ENCODE results near the gene FAM177A1. TPM values are rescaled to one million over a fixed set of nuclear protein-coding genes. Genes with fewer than 3 reads are reported as not detected.
A peak's percentile ranks its signal among the peaks of the same experiment; 100 is the strongest.
"Not testable (repeated sequence)": the region's sequence is repeated elsewhere in the genome, so short reads cannot be mapped to it uniquely, and the experiment has no call there.

FAM177A1 gene
- total RNA-seq, 1 donor: 48.7 TPM

DNA sequence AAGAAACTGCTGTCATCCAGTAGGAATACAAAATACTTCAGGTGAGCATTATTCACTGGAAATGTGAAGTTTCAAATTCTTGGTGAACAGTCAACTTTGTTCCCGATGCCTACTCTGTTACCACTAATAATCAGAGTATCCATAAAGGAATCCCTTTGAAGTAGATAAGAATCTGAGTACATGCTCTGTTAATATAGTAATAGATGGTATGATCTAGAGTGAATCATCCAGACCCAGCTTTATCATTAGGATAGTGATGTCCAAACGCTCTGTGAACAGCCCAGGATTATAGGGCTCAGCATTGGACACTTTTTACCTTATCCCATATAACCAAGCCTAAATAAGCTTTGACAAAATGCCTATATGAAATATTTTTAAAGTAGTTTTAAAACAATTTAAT is 42.4 kb downstream of the FAM177A1 start:
- H3K27me3 ChIP-seq (ENCODE audit: insufficient read depth, low read length): no peaks in the 10 kb centered on the region
- no peaks in the 10 kb centered on the region for H3K9me3 ChIP-seq (ENCODE audit: low read depth, low read length)
- H3K4me1 ChIP-seq (ENCODE audit: insufficient read depth, low read length): no peaks in the 10 kb centered on the region
- H3K4me3 ChIP-seq (ENCODE audit: low read length): no peak overlapping the region

GRCh38 chr14:35094645-35095044 is 48.6 kb downstream of the FAM177A1 start:
- H3K4me3 ChIP-seq (ENCODE audit: low read length); H3K9me3 ChIP-seq (ENCODE audit: low read depth, low read length); H3K27me3 ChIP-seq (ENCODE audit: insufficient read depth, low read length); H3K4me1 ChIP-seq (ENCODE audit: insufficient read depth, low read length): not testable (repeated sequence)

DNA sequence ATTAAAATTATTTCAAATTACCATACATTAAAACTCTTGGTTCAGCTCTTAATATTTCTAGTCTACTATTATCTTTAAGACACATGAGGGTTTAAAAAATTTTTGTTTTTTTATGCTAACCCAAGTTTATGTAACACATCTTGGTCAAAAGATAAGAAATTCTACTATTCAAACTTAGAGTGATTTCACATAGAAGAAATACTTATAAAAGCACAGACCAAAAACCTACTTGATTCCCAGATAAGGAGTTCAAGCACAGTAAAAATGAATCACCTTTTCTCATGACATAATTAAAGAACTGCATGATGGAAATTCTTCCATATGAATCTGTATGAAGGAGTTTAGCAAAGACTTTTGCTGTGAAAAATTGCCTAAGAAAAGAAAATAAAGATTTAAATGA is 61.8 kb downstream of the FAM177A1 start:
- no peaks in the 10 kb centered on the region for H3K4me1 ChIP-seq (ENCODE audit: insufficient read depth, low read length)
- H3K27me3 ChIP-seq (ENCODE audit: insufficient read depth, low read length): no peaks in the 10 kb centered on the region
- H3K9me3 ChIP-seq (ENCODE audit: low read depth, low read length): no peaks in the 10 kb centered on the region
- no peak overlapping the region for H3K4me3 ChIP-seq (ENCODE audit: low read length)

GRCh38 chr14:35112641-35113040 is 66.6 kb downstream of the FAM177A1 start:
- peaks cover 4% of the 10 kb centered on the region for H3K4me1 ChIP-seq (ENCODE audit: insufficient read depth, low read length)
- no peaks in the 10 kb centered on the region for H3K27me3 ChIP-seq (ENCODE audit: insufficient read depth, low read length)
- no peak overlapping the region for H3K4me3 ChIP-seq (ENCODE audit: low read length)
- H3K9me3 ChIP-seq (ENCODE audit: low read depth, low read length): no peaks in the 10 kb centered on the region

GRCh38 chr14:35113308-35113950 is 67.4 kb downstream of the FAM177A1 start:
- Histone ChIP-seq H3K27me3 (ENCODE audit: insufficient read depth, low read length) (no peaks in the 10 kb centered on the region), H3K9me3 (ENCODE audit: low read depth, low read length) (no peaks in the 10 kb centered on the region), H3K4me3 (ENCODE audit: low read length) (no peak overlapping the region)

GRCh38 chr14:35114036-35114435 is 68.0 kb downstream of the FAM177A1 start:
- no peaks in the 10 kb centered on the region for H3K27me3 ChIP-seq (ENCODE audit: insufficient read depth, low read length)
- H3K4me3 ChIP-seq (ENCODE audit: low read length): no peak overlapping the region
- H3K4me1 ChIP-seq (ENCODE audit: insufficient read depth, low read length): peaks cover 11% of the 10 kb centered on the region
- H3K9me3 ChIP-seq (ENCODE audit: low read depth, low read length): no peaks in the 10 kb centered on the region

More at GRCh38 chr14:35113308-35113950, 67.4 kb downstream of the FAM177A1 start:
- H3K4me1 ChIP-seq (ENCODE audit: insufficient read depth, low read length): peaks cover 5% of the 10 kb centered on the region

- Histone ChIP-seq H3K27me3 (ENCODE audit: insufficient read depth, low read length) (no peaks in the 10 kb centered on the region), H3K4me3 (ENCODE audit: low read length) (no peak overlapping the region), H3K4me1 (ENCODE audit: insufficient read depth, low read length) (peaks cover 30% of the 10 kb centered on the region), H3K9me3 (ENCODE audit: low read depth, low read length) (no peaks in the 10 kb centered on the region)
These were observed 70.2 kb downstream of the FAM177A1 start for GRCh38 chr14:35116242-35116641.

GRCh38 chr14:35117112-35117511 is 71.0 kb downstream of the FAM177A1 start:
- Histone ChIP-seq H3K27me3 (ENCODE audit: insufficient read depth, low read length) (no peaks in the 10 kb centered on the region), H3K4me3 (ENCODE audit: low read length) (no peak overlapping the region), H3K9me3 (ENCODE audit: low read depth, low read length) (no peaks in the 10 kb centered on the region), H3K4me1 (ENCODE audit: insufficient read depth, low read length) (peaks cover 33% of the 10 kb centered on the region)

DNA sequence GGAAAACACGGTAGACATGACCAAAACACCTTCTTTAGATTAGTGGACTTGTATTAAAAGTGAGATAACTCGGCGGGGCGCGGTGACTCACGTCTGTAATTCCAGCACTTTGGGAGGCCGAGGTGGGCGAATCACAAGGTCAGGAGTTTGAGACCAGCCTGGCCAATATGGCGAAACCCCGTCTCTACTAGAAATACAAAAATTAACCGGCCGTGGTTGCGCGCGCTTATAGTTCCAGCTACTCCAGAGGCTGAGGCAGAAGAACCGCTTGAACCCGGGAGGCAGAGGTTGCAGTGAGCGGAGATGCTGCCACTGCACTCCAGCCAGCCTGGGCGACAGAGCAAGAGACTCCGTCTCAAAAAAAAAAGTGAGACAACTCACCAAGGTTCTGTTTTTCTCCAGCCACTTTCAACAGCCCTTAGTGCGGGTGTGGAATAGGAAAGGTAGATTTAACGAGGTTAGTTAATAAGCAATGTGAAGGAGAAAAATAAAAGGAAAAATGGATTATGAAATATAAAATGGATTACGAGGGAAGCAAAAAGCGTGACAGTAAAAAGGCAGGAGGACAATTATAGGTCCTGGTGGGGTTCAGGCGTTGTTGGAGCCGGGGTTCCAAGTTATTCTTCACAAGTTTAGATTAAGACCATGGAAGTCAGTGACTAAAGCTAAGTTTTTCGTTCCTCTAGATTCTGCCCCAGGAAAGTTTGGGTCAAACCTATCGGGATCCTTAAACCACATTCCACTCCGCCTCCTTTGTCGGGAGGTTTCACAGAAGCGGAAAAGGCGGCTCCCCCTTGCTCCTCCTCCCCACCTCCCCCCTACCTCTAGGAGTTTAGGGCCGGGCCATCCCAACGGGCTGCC is 75.2 kb downstream of the FAM177A1 start:
- H3K9me3 ChIP-seq (ENCODE audit: low read depth, low read length): no peaks in the 10 kb centered on the region
- H3K4me1 ChIP-seq (ENCODE audit: insufficient read depth, low read length): peaks cover 58% of the 10 kb centered on the region
- H3K4me3 ChIP-seq (ENCODE audit: low read length): peak overlapping the region; percentile 78
- H3K27me3 ChIP-seq (ENCODE audit: insufficient read depth, low read length): no peaks in the 10 kb centered on the region

DNA sequence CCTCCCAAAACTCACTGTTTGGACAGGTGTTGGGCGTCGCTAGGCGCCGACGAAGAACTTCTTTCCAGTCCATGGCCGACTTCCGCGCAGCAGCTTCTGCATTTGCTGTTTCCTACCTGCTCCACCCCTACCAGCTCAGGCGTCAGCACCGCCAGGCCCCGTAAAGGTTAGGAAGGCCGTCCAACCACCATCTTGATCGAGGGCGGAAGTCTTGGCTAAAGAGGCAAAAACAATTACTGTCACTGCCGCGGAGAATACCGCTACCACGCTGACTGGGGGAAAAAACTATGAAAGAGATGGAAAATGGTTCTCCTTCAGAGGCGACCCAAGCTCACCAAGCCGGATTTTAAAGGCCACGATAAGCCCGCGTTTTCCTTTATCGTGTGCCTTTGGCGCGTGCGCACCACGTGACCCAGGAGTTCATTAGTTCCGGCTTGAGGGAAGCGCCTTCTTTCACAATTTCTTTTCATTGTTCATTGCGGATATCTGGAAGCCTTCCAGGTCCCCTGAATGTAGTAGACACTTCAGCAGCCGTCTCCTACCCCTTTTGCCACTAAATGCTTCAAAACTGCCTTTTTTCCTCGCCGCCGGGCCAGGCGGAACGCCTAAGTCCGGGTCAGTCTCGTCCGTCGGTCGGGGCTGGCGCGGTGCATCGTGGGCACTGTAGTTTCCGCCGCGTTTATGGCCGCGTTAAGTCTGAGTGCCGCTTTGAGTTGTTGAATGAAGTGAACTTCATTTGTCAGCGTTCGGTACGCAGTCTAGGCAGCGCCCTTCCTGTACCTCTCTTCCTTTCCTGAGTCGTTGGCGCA is 76.0 kb downstream of the FAM177A1 start, which contains the start of the genes PPP2R3C and PRORP:
TSS of gene PPP2R3C (minus strand) at position 104 of the 809 bp plus-strand sequence. CDS start at position 73, 31 bp downstream.
TSS of gene PRORP (plus strand) at position 666 of the 809 bp plus-strand sequence. CDS start 694 bp downstream, outside the sequence.
- Histone ChIP-seq H3K4me3 (ENCODE audit: low read length) (peak within 1 kb of the TSS; percentile 78), H3K9me3 (ENCODE audit: low read depth, low read length) (no peaks in the 10 kb centered on the region), H3K4me1 (ENCODE audit: insufficient read depth, low read length) (peaks cover 57% of the 10 kb centered on the region), H3K27me3 (ENCODE audit: insufficient read depth, low read length) (no peaks in the 10 kb centered on the region)

DNA sequence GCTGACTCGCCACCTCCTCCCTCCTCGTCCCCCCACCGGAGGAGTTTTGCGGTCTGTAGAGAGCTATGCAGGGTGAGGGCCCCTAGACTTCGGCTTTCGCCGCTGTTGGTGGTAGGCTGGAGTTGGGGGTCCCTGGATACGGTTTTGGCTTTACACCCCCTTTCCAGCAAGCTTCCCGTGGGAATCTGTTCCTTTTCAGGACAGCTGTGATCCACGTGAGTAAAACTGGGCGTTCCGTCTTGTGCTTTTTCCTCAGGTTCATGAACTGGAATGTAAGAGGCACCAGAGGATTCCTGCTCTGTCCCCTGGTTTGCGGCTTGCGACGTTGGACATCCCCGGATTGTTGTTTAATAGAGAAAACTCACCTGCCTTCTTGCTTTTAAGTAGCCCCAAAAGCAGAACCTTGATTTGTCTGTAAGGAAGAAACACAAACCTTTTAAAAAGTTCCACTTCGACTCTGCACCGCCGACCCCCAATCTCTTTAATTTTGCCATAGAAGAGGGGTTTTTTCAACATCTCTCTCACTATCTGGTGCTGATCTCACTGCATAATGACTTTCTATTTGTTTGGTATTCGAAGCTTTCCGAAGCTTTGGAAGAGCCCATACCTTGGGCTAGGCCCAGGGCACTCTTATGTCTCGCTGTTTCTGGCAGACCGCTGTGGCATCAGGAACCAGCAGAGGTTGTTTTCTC is 76.8 kb downstream of the FAM177A1 start:
- Histone ChIP-seq H3K4me1 (ENCODE audit: insufficient read depth, low read length) (peaks cover 54% of the 10 kb centered on the region), H3K9me3 (ENCODE audit: low read depth, low read length) (no peaks in the 10 kb centered on the region), H3K4me3 (ENCODE audit: low read length) (peak overlapping the region; percentile 78), H3K27me3 (ENCODE audit: insufficient read depth, low read length) (no peaks in the 10 kb centered on the region)

DNA sequence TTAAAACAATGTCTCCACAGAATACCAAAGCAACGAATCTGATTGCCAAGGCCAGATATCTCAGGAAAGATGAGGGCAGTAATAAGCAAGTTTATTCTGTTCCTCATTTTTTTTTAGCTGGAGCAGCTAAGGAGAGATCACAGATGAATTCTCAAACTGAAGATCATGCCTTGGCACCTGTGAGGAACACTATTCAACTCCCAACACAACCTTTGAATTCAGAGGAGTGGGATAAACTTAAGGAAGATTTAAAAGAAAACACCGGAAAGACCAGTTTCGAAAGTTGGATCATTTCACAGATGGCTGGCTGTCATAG is 77.3 kb downstream of the FAM177A1 start:
- H3K4me1 ChIP-seq (ENCODE audit: insufficient read depth, low read length): peaks cover 54% of the 10 kb centered on the region
- H3K9me3 ChIP-seq (ENCODE audit: low read depth, low read length): no peaks in the 10 kb centered on the region
- no peaks in the 10 kb centered on the region for H3K27me3 ChIP-seq (ENCODE audit: insufficient read depth, low read length)
- peak overlapping the region; percentile 78 for H3K4me3 ChIP-seq (ENCODE audit: low read length)

DNA sequence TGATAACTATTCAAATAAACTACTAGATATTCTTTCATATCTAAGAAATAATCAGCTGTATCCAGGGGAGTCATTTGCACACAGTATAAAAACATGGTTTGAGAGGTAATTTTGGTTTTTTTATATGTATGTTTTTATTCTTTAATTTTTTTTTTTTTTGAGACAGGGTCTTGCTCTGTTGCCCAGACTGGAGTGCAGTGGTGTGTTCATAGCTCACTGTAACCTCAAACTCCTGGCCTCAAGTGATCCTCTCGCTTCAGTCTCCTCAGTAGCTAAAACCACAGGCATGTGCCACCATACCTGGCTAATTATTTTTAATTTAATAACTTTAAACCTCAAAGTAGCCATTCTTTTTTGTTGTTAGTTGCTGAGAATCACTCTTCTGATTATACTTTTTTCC is 78.1 kb downstream of the FAM177A1 start:
- H3K4me3 ChIP-seq (ENCODE audit: low read length): no peak overlapping the region
- no peaks in the 10 kb centered on the region for H3K9me3 ChIP-seq (ENCODE audit: low read depth, low read length)
- peaks cover 47% of the 10 kb centered on the region for H3K4me1 ChIP-seq (ENCODE audit: insufficient read depth, low read length)
- H3K27me3 ChIP-seq (ENCODE audit: insufficient read depth, low read length): no peaks in the 10 kb centered on the region
